K562 (cell line): Measurements from ENCODE around the gene UHRF1. TPM values are rescaled to one million over a fixed set of nuclear protein-coding genes. Genes with fewer than 3 reads are reported as not detected.

Source experiments
- BRF2 ChIP-seq: IDR thresholded peaks from 3 replicates; pipeline ENCODE4 v1.6.1; 2011; ENCODE audit warnings: borderline replicate concordance, mild to moderate bottlenecking; ENCODE audit not compliant: insufficient read length, insufficient read depth
- DIDO1 ChIP-seq: fragments of 450-650 bp; IDR thresholded peaks from 2 replicates; pipeline ENCODE4 v1.6.1; 2016; ENCODE audit warnings: low read depth, missing biosample characterization, missing genetic modification characterization
- DLX4 ChIP-seq: fragments of 250-450 bp; sonication (Bioruptor Pico); IDR thresholded peaks from 2 replicates; pipeline ENCODE4 v1.6.1; 2021; ENCODE audit warnings: mild to moderate bottlenecking
- EZH2 ChIP-seq: IDR thresholded peaks from 2 replicates; pipeline ENCODE4 v1.6.1; 2012; ENCODE audit warnings: low read depth, mild to moderate bottlenecking, inconsistent platforms, low read length, borderline replicate concordance
- GTF3C2 ChIP-seq: IDR thresholded peaks from 3 replicates; pipeline ENCODE4 v1.6.1; 2011; ENCODE audit warnings: borderline replicate concordance, mild to moderate bottlenecking, moderate library complexity; ENCODE audit not compliant: insufficient read length; ENCODE audit errors: extremely low read depth
- JUN ChIP-seq, 2 experiments: sonication (generic) in 1 of 2; formaldehyde crosslinking in 1 of 2; IDR thresholded peaks; 2 replicates each; pipeline versions ENCODE4 v1.6.1 to v1.8.0; 2012 to 2022; ENCODE audit warnings: borderline replicate concordance in 2 of 2, mild to moderate bottlenecking in 2 of 2, improper control_type of control experiment in 1 of 2, low read depth in 1 of 2, low read length in 1 of 2, missing genetic modification reagents in 1 of 2
- KLF10 ChIP-seq: fragments of 250-450 bp; sonication (Bioruptor Pico); IDR thresholded peaks from 2 replicates; pipeline ENCODE4 v1.6.1; 2021; ENCODE audit warnings: matching md5 sums
- NFXL1 ChIP-seq: fragments of 450-650 bp; formaldehyde crosslinking; IDR thresholded peaks from 2 replicates; pipeline ENCODE4 v1.4.0; 2021; ENCODE audit warnings: mild to moderate bottlenecking
- PCBP2 ChIP-seq: fragments of 200-400 bp; formaldehyde crosslinking; IDR thresholded peaks from 2 replicates; pipeline ENCODE4 v1.6.1; 2018; ENCODE audit warnings: low read length, low read depth, mild to moderate bottlenecking, moderate library complexity; ENCODE audit not compliant: poor library complexity, severe bottlenecking
- PHB ChIP-seq: fragments of 250-450 bp; sonication (Bioruptor Pico); IDR thresholded peaks from 2 replicates; pipeline ENCODE4 v1.5.0; 2021
- PHF8 ChIP-seq: fragments of 200-600 bp; sonication (generic); IDR thresholded peaks from 2 replicates; pipeline ENCODE4 v1.6.1; 2012; ENCODE audit warnings: mixed run types, mild to moderate bottlenecking, inconsistent platforms, low read length, moderate library complexity, borderline replicate concordance
- POLR2AphosphoS5 ChIP-seq: IDR thresholded peaks from 2 replicates; pipeline ENCODE4 v1.6.1; 2011; ENCODE audit warnings: mild to moderate bottlenecking, low read depth, low read length, moderate library complexity; ENCODE audit not compliant: control insufficient read depth, insufficient read depth
- PYGO2 ChIP-seq: fragments of 450-650 bp; IDR thresholded peaks from 2 replicates; pipeline ENCODE4 v1.6.1; 2016; ENCODE audit warnings: mild to moderate bottlenecking, missing genetic modification characterization, moderate library complexity, missing compliant biosample characterization
- RBM14 ChIP-seq: fragments of 200-400 bp; formaldehyde crosslinking; IDR thresholded peaks from 2 replicates; pipeline ENCODE4 v1.6.1; 2018; ENCODE audit warnings: low read depth, mild to moderate bottlenecking, low read length, moderate library complexity, borderline replicate concordance; ENCODE audit not compliant: insufficient read depth
- SETDB1 ChIP-seq: IDR thresholded peaks from one replicate; pipeline ENCODE4 v1.6.1; 2012; ENCODE audit warnings: low read length, control low read depth, inconsistent platforms
- SRSF3 ChIP-seq: fragments of 200-400 bp; formaldehyde crosslinking; IDR thresholded peaks from 2 replicates; pipeline ENCODE4 v1.6.1; 2016; ENCODE audit warnings: mild to moderate bottlenecking, low read length, moderate library complexity; ENCODE audit not compliant: insufficient read depth
- STAT5B ChIP-seq: fragments of 250-450 bp; sonication (Bioruptor Pico); IDR thresholded peaks from 2 replicates; pipeline ENCODE4 v1.8.0; 2021; ENCODE audit warnings: mild to moderate bottlenecking, inconsistent platforms
- TAF9B ChIP-seq: fragments of 450-650 bp; IDR thresholded peaks from 2 replicates; pipeline ENCODE4 v1.6.1; 2018; ENCODE audit warnings: mild to moderate bottlenecking; ENCODE audit not compliant: partially characterized antibody
- ZBTB17 ChIP-seq: fragments of 450-650 bp; formaldehyde crosslinking; IDR thresholded peaks from 2 replicates; pipeline ENCODE4 v1.4.0; 2020; ENCODE audit warnings: mild to moderate bottlenecking
- ZNF184 ChIP-seq: sonication (generic); formaldehyde crosslinking; IDR thresholded peaks from 2 replicates; pipeline ENCODE4 v1.5.0; 2020; ENCODE audit warnings: missing genetic modification reagents
- ZNF277 ChIP-seq: fragments of 250-450 bp; sonication (Bioruptor Pico); IDR thresholded peaks from 2 replicates; pipeline ENCODE4 v1.8.0; 2022; ENCODE audit warnings: inconsistent platforms, mild to moderate bottlenecking, moderate library complexity, borderline replicate concordance
- ZNF668 ChIP-seq: fragments of 250-450 bp; sonication (Bioruptor Pico); IDR thresholded peaks from 2 replicates; pipeline ENCODE4 v1.8.0; 2022; ENCODE audit warnings: mild to moderate bottlenecking, inconsistent platforms
- polyA plus RNA-seq, 8 experiments: library from polyadenylated mRNA; depleted of rRNA in 4 of 8; stranded (reverse) in 5 of 8; unstranded in 3 of 8; fragments of >200 nt; fragmentation: Nextera tagmentation in 2 of 8; fragmentation: Illumina TruSeq in 1 of 8; extraction: Ambion mirVana in 2 of 8; extraction: Trizol in 1 of 8; gene quantifications; 2 replicates each; pipeline versions ENCODE4 v1.2.1 to v1.2.3, GENCODE V29; 2011 to 2014; ENCODE audit warnings: inconsistent platforms in 1 of 8, missing spikeins in 1 of 8
- total RNA-seq, 7 experiments: library from RNA; depleted of rRNA in 6 of 7; stranded (reverse); fragments of >200 nt in 6 of 7; fragmentation: Illumina TruSeq in 2 of 7; extraction: Trizol in 2 of 7; gene quantifications; 2 replicates each; pipeline versions ENCODE4 v1.2.1 to v1.2.3, GENCODE V29; 2011 to 2021; ENCODE audit warnings: low replicate concordance in 1 of 7

UHRF1 gene
- total and polyA plus RNA-seq, 9 of the 15 experiments (the other 6 are each of a cell fraction or from before 2014, with no cell fraction given) = 6.0 to 101 (median 30.9) TPM

GRCh38 chr19:4870025-4870700, 39.1 kb upstream of the UHRF1 start (continued):
- no peak for TF ChIP-seq PHF8
- no peak for TF ChIP-seq ZNF277
- no peak for TF ChIP-seq KLF10 (CRISPR knock-in tag)
- TF ChIP-seq ZBTB17 (CRISPR knock-in tag) = no peak
- TF ChIP-seq TAF9B = no peak
- no peak for TF ChIP-seq SETDB1
- TF ChIP-seq POLR2AphosphoS5 = peak; percentile 39; the same call in 1 of the 2 replicates
- TF ChIP-seq RBM14 = no peak
- TF ChIP-seq PYGO2 (tag) = no peak
- peak; percentile 96 for TF ChIP-seq JUN (IDR thresholded peaks at IDR 0.05; ENCODE audit: borderline replicate concordance, low read depth, low read length)
- TF ChIP-seq JUN (CRISPR knock-in tag; IDR thresholded peaks at IDR 0.05; ENCODE audit: borderline replicate concordance) = peak; percentile 40; the same call in 1 of the 2 replicates
- no peak for TF ChIP-seq BRF2
- TF ChIP-seq ZNF184 = no peak
- no peak for TF ChIP-seq SRSF3
- TF ChIP-seq EZH2 = no peak
- no peak for TF ChIP-seq NFXL1 (CRISPR knock-in tag)
- TF ChIP-seq GTF3C2 = no peak
- TF ChIP-seq DIDO1 (tag) = no peak
- TF ChIP-seq PHB (CRISPR knock-in tag) = no peak
- no peak for TF ChIP-seq DLX4 (CRISPR knock-in tag)
- no peak for TF ChIP-seq ZNF668 (CRISPR knock-in tag)
- TF ChIP-seq STAT5B (CRISPR knock-in tag) = no peak
- TF ChIP-seq PCBP2 = no peak
